Lung microvascular endothelial cell (primary cell): Measurements from ENCODE around the gene KIF22. TPM values are rescaled to one million over a fixed set of nuclear protein-coding genes. Genes with fewer than 3 reads are reported as not detected.
A peak's percentile ranks its signal among the peaks of the same experiment; 100 is the strongest.

ENCODE experiments used
- DNase-seq, 2 donors: peaks; one replicate each; pipeline versions ENCODE4 v3.0.0 to v3.0.0-alpha.2; 2010; ENCODE audit warnings: low read depth in 2 of 2
- total RNA-seq: library from RNA; depleted of rRNA; stranded (reverse); fragments of >200 nt; gene quantifications from 2 replicates; pipeline ENCODE4 v1.2.1, GENCODE V29; 2014

KIF22 gene
- total RNA-seq, 1 donor from 2014 or later: 13.5 TPM

- DNase-seq: no peak
These were observed 11.9 kb downstream of the KIF22 start for GRCh38 chr16:29802416-29802935.

- DNase-seq: no peak
These were observed 13.5 kb downstream of the KIF22 start for GRCh38 chr16:29804020-29804419.

DNA sequence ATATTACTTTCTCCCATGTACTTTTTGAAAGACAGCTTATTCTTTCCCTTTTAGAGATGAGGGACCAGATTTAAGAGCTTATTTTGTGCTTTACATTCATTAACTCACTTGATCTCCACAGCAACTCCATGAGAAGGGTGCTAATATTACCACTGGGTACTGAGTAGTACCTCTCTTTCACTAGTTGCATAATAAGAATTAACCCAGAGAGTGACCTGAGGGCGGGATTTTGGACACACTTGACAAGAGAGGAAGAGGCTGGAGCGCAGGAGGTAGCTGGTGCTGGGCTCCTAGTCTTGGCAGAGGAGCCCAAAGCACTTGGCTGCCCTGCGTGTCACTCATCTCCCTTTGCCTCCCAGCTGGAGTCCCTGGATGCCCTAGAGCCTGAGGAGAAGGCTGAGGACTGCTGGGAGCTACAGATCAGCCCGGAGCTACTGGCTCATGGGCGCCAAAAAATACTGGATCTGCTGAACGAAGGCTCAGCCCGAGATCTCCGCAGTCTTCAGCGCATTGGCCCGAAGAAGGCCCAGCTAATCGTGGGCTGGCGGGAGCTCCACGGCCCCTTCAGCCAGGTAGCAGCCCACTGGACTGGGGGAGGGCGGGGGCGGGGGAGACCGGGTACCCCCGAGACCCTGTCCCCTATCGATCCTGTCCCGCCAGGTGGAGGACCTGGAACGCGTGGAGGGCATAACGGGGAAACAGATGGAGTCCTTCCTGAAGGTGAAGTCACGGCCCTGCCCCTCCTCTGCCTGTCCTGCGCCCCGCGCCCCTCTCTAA, 14.1 kb downstream of the KIF22 start:
- peak in 1 of 2 donors; percentile 33 for DNase-seq

DNA sequence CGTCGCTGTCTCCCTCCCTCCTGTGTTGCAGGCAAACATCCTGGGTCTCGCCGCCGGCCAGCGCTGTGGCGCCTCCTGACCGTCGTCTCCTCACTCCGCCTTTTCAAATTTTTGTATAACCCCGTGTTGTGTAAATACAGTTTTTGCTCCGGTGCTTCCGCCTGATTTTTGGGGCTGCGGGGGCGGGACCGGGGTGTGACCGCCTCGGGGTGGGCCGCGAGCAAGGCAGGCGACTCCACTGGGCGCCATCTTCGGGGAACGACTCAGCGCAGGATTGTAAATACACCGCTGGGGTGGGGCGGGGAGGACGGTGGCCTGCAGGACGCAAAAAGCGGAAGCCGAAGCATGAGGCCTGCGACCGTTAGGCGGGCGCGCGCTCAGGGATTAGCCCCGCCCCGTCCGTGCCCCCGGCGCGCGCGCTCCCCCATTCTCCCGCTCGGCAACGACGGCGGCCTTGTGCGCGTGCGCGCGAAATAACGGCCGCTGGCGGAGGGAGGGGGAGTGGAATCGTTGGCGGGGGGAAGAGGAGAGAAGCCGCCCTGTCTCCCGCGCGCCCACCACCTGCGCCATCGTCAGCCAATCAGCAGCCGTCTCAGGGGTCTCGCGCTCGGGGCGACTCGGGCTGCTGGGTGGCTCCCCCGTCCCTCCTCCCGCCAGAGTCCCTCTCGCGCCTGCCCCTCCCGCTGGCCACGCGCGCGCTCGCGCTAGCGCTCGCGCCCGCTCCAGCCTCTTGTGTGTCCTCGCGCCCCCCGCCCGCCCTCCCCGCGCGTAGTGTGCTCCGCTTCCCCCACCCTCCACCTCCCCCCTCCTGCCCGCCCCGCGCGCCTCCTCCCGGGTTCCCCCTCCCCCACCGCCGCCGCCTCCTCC, 14.9 kb downstream of the KIF22 start:
- peak; percentile 98 to 99 for DNase-seq

GRCh38 chr16:29806099-29806579, 15.6 kb downstream of the KIF22 start, which contains the start of gene MAZ:
Gene MAZ, plus strand, starts transcription at chr16:29806529. Its CDS starts 173 bp downstream, at chr16:29806702.
- DNase-seq: no peak

DNA sequence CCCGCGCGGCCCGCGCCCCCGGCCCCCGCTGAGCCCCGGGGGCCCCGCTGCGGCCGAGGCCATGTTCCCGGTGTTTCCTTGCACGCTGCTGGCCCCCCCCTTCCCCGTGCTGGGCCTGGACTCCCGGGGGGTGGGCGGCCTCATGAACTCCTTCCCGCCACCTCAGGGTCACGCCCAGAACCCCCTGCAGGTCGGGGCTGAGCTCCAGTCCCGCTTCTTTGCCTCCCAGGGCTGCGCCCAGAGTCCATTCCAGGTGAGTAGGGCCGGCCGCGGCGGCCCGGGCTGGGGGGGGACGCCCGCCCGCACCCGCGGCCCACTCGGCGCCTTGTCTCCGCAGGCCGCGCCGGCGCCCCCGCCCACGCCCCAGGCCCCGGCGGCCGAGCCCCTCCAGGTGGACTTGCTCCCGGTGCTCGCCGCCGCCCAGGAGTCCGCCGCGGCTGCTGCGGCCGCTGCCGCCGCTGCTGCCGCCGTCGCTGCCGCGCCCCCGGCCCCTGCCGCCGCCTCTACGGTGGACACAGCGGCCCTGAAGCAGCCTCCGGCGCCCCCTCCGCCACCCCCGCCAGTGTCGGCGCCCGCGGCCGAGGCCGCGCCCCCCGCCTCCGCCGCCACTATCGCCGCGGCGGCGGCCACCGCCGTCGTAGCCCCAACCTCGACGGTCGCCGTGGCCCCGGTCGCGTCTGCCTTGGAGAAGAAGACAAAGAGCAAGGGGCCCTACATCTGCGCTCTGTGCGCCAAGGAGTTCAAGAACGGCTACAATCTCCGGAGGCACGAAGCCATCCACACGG, 16.3 kb downstream of the KIF22 start:
- peak in 1 of 2 donors; percentile 32 for DNase-seq

DNA sequence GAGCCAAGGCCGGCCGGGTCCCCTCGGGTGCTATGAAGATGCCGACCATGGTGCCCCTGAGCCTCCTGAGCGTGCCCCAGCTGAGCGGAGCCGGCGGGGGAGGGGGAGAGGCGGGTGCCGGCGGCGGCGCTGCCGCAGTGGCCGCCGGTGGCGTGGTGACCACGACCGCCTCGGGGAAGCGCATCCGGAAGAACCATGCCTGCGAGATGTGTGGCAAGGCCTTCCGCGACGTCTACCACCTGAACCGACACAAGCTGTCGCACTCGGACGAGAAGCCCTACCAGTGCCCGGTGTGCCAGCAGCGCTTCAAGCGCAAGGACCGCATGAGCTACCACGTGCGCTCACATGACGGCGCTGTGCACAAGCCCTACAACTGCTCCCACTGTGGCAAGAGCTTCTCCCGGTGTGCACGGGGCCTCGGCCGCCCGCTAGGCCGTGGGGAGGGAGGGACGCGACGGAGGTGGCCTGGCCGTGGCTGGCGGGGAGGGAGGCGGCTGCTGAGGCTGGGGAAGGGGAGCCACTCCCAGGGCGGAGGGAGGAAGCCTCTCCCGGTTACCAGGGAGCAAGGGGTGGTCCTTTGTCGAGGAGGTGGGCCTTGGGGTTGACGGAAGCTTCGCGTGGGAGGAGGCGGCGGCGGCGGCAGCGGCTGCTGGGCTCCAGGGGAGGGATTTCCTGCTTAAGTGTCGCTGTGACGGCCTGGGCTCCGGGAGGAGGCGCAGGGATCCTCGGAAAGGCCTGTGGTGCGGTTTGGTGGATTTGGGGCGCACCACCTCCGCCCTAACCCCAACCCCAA, 17.1 kb downstream of the KIF22 start:
- peak; percentile 95 to 96 for DNase-seq

DNA sequence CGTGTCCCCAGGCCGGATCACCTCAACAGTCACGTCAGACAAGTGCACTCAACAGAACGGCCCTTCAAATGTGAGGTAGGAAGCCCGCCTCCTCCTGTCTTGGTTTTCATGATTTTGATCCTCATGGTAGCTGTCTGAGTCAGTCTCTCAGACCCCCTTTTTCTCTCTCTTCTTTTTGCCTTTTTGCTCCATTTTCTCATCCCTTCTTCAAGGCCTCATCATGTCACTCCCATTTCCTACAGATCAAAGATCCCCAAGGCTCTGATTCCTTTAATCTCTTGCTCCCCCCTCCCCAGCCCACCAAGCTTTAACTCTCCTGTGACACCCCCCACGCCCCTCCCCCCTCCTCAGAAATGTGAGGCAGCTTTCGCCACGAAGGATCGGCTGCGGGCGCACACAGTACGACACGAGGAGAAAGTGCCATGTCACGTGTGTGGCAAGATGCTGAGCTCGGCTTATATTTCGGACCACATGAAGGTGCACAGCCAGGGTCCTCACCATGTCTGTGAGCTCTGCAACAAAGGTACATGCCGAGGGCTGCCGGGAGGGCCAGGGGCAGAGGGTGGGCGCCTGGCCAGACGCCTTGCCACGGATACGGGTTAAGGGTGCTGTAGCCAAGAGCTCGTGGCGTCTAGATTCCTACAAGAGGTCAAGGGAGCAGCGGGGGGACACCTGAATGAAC, 17.8 kb downstream of the KIF22 start:
- no peak for DNase-seq

DNA sequence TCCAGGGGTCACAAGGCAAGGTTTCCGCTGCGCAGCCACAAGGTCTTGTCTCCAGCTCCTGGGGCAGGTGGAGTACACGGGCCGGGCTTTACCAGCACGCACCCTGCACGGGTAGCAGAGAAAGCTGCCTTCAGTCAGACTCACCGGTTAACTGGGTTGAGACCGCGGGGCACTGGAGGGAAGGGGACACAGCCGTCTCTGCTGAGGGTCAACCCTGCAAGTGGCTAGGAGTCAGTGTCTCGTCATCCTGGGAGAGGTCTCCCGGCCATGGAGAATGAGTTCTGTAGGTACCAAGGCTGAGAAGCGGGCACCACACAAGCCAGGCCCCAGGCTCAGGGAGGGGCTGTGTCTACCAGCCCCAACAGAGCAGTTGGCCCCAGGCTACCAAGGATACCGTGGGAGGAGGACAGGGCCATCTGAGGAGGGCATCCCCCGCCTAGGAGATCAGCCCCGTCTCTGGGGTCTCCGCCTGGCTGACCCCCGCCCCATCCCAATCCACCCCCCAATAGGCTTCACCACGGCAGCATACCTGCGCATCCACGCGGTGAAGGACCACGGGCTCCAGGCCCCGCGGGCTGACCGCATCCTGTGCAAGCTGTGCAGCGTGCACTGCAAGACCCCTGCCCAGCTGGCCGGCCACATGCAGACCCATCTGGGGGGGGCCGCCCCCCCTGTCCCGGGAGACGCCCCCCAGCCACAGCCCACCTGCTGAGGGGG, 18.6 kb downstream of the KIF22 start:
- DNase-seq: no peak

GRCh38 chr16:29809850-29810698, 19.5 kb downstream of the KIF22 start:
- peak in 1 of 2 donors; percentile 29 for DNase-seq

DNA sequence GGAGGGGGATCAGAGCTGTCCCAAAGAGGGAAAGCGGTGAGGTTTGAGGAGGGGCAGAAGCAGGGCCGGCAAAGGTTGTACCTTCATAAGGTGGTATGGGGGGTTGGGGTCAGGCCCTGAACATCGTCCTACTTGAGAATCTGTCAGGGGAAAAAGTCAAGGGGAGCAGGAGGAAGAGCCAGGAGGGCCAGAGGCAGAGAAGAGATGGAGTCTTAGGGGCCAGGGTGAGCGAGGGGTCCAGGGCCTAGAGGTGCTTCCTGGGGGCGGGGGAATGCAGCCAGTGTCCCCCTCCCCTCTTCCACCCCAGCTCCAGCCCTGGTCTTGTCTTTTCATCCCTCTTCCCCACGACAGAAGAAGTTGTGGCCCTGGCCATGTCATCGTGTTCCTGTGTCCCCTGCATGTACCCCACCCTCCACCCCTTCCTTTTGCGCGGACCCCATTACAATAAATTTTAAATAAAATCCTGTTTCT, 20.2 kb downstream of the KIF22 start:
- no peak for DNase-seq

DNA sequence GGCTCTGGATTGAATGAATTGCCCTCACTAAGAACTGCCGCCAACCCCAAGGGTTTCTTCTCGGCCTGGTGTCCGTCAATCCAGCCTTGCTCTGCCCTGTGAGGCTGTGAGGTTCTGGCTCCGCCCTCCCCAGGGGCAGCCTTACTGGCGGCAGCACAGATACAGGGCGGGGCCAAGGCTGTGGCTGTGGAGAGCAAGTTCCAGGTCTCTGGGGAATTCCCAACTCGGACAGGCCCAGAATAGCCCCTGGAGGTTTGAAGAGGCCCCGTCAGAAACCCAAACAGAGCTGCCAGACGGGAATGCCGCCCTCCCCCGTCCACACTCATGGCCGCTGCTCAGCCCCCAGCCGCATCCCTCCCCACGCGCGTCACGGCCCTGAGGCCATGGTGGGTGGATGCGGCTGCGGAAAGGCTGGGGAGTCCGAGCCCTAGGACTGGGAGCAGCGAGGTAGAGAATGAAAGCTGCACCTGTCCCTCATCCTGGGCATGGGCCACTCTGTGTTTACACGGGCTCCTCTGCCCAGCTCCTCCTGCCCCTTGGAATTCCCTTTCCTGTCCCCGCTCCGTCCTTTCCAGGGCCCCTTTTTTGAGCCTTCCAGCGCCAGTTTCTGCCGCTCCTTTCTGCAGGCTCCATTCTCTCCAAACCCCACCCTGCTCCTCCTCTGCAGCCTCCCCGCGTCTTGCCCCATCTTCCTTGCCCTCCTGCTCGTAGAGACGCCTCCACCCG, 20.8 kb downstream of the KIF22 start:
- DNase-seq: peak; percentile 65 to 96

DNA sequence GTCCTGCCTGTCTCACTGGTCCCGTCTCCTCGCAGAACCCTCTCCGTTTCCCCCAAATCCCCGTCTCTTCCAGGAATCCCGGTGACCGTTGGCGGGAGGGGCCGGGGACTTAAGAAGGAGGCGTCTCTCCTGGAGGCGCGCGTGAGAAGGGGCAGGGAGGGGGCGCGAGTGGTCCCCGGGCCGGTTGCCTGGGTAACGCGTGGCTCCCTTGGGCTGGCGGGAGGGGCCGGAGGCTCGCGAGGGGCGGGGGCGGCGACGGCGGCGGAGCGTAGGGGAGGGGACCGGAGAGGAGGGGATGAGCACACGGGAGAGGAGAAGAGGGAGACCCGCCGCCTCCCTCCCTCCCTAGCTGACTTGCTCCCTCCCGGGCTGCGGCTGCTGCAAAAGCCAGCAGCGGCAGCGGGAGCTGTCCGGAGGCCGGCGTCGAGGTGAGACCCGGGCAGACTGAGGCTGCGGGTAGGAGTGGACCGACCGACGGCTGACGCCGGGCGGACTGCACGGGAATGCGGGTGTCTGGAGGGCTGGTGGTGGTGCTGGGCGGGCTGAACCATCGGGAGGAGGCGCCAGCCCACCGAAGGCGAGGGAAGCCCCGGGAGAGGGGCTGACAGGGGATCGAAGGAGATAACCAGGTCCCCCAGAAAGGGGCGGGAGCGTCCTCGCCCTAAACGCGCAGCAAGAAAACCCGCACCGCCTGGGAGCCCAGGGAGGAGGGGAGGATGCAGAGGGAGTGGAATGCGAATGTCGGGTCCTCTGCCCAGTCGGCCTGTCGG, 21.5 kb downstream of the KIF22 start, which contains the start of gene PRRT2:
TSS of gene PRRT2 (plus strand) at position 298 of the 770 bp plus-strand sequence. CDS start 862 bp downstream, outside the sequence.
- DNase-seq: peak; percentile 40 to 56

DNA sequence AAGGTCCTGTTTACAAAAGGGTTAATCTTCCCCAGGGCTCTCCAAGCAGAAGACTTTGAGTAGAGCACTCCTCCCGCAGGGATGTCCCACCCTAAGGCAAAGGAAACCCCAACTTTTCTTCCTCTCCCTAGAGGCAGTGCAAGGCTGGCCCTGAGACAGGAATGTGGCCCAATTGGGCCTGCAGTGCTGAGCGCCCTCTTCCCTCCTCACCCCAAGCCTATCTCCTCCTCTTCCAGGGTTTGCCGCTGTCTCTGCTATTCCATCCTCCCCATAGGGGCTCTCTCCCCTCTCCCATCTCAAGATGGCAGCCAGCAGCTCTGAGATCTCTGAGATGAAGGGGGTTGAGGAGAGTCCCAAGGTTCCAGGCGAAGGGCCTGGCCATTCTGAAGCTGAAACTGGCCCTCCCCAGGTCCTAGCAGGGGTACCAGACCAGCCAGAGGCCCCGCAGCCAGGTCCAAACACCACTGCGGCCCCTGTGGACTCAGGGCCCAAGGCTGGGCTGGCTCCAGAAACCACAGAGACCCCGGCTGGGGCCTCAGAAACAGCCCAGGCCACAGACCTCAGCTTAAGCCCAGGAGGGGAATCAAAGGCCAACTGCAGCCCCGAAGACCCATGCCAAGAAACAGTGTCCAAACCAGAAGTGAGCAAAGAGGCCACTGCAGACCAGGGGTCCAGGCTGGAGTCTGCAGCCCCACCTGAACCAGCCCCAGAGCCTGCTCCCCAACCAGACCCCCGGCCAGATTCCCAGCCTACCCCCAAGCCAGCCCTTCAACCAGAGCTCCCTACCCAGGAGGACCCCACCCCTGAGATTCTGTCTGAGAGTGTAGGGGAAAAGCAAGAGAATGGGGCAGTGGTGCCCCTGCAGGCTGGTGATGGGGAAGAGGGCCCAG, 22.4 kb downstream of the KIF22 start:
- no peak for DNase-seq
